Muscle layer of duodenum (tissue), 2 donors: ENCODE results near the gene SERPINC1.
"Not testable (repeated sequence)": the region's sequence is repeated elsewhere in the genome, so short reads cannot be mapped to it uniquely, and the experiment has no call there.

Source experiments
- H3K27ac ChIP-seq: one replicate; pipeline ENCODE4 v1.7.0; 2013; ENCODE audit warnings: mild to moderate bottlenecking, low read length
- H3K27me3 ChIP-seq: one replicate; pipeline ENCODE4 v1.7.0; 2013; ENCODE audit warnings: low read depth, mild to moderate bottlenecking, control low read depth, low read length
- H3K36me3 ChIP-seq, 2 donors: one replicate each; pipeline ENCODE4 v1.7.0; 2013; ENCODE audit warnings: low read length in 2 of 2, control low read depth in 1 of 2, mild to moderate bottlenecking in 1 of 2; ENCODE audit not compliant: insufficient read depth in 2 of 2, control insufficient read depth in 1 of 2
- H3K4me1 ChIP-seq, 2 donors: one replicate each; pipeline ENCODE4 v1.7.0; 2013; ENCODE audit warnings: low read length in 2 of 2, mild to moderate bottlenecking in 2 of 2, control low read depth in 1 of 2, moderate library complexity in 1 of 2; ENCODE audit not compliant: insufficient read depth in 2 of 2, control insufficient read depth in 1 of 2
- H3K4me3 ChIP-seq, 2 donors: one replicate each; pipeline ENCODE4 v1.7.0; 2013; ENCODE audit warnings: low read length in 2 of 2, low read depth in 1 of 2, mild to moderate bottlenecking in 1 of 2
- H3K9me3 ChIP-seq, 2 donors: one replicate each; pipeline ENCODE4 v1.7.0; 2013; ENCODE audit warnings: low read length in 2 of 2, control low read depth in 1 of 2, mild to moderate bottlenecking in 1 of 2; ENCODE audit not compliant: control insufficient read depth in 1 of 2
- donor health status: healthy.

SERPINC1 gene

GRCh38 chr1:173917149-173917548, at the start of gene SERPINC1:
SERPINC1 (minus strand) TSS chr1:173917327; CDS start chr1:173917259, 68 bp downstream.
- H3K4me1 ChIP-seq: no peaks in the 10 kb centered on the region
- H3K27ac ChIP-seq: no peak within 1 kb of the TSS
- H3K4me3 ChIP-seq: no peak within 1 kb of the TSS

GRCh38 chr1:173965896-173966295, 48.8 kb upstream of the SERPINC1 start:
- peaks cover 45 to 61% of the 10 kb centered on the region in 2 donors for H3K36me3 ChIP-seq

More at GRCh38 chr1:173917149-173917548, at the start of gene SERPINC1:
- Histone ChIP-seq H3K9me3 (no peaks in the 10 kb centered on the region), H3K27me3 (no peaks in the 10 kb centered on the region), H3K36me3 (no peaks in the 10 kb centered on the region)

GRCh38 chr1:173963477-173963876, 46.4 kb upstream of the SERPINC1 start:
- Histone ChIP-seq H3K27me3 (no peaks in the 10 kb centered on the region), H3K36me3 (peaks cover 49 to 59% of the 10 kb centered on the region in 2 donors), H3K4me3 (no peak overlapping the region), H3K4me1 (no peaks in the 10 kb centered on the region), H3K9me3 (no peaks in the 10 kb centered on the region), H3K27ac (no peak overlapping the region)

More at GRCh38 chr1:173965896-173966295, 48.8 kb upstream of the SERPINC1 start:
- not testable (repeated sequence) for H3K4me1 ChIP-seq, H3K27me3 ChIP-seq, H3K4me3 ChIP-seq, H3K9me3 ChIP-seq, H3K27ac ChIP-seq

GRCh38 chr1:173960625-173961024, 43.5 kb upstream of the SERPINC1 start:
- Histone ChIP-seq H3K36me3 (peaks cover 43 to 51% of the 10 kb centered on the region in 2 donors), H3K9me3 (no peaks in the 10 kb centered on the region), H3K4me3 (no peak overlapping the region), H3K4me1 (no peaks in the 10 kb centered on the region), H3K27ac (no peak overlapping the region), H3K27me3 (no peaks in the 10 kb centered on the region)

DNA sequence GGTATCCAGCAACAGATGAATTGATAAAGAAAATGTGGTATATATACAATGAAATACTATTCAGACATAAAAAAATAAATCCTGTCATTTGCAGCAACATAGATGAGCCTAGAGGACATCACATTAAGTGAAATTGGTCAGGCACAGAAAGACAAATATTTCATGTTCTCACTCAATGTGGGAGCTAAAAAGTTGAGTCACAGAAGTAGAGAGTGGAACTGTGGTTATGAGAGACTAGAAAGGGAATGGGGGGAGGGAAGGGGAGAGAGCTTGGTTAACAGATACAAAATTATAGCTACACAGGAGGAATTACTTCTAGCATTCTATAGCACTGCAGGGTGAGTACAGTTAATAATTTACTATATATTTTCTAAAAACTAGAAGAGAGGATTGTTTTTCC, 37.1 kb upstream of the SERPINC1 start:
- no peaks in the 10 kb centered on the region for H3K4me1 ChIP-seq
- H3K27me3 ChIP-seq: no peaks in the 10 kb centered on the region
- no peak overlapping the region for H3K4me3 ChIP-seq
- H3K27ac ChIP-seq: no peak overlapping the region
- H3K36me3 ChIP-seq: peaks cover 37 to 38% of the 10 kb centered on the region in 2 donors
- no peaks in the 10 kb centered on the region for H3K9me3 ChIP-seq

DNA sequence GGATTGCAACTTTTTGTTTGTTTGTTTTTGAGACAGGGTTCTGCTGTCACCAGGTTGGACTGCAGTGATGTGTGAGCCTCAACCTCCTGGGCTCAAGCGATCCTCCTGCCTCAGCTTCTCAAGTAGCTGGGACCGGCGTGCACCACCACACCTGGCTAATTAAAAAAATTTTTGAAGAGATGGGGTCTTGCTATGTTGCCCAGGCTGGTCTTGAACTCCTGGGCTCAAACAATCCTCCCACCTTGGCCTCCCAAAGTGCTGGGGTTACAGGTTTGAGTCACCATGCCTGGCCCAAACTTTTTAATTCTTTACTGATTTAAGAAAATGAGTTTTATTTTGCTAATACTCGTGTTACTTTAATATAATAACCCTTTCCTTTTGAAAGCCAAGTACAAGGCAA, 31.5 kb upstream of the SERPINC1 start:
- Histone ChIP-seq H3K36me3 (peaks cover 56 to 65% of the 10 kb centered on the region in 2 donors), H3K27ac (no peak overlapping the region), H3K4me1 (no peaks in the 10 kb centered on the region), H3K4me3 (no peak overlapping the region), H3K27me3 (no peaks in the 10 kb centered on the region), H3K9me3 (no peaks in the 10 kb centered on the region)

- no peaks in the 10 kb centered on the region for H3K4me1 ChIP-seq
- H3K36me3 ChIP-seq: peaks cover 52 to 79% of the 10 kb centered on the region in 2 donors
- H3K27me3 ChIP-seq: no peaks in the 10 kb centered on the region
- H3K4me3 ChIP-seq: no peak overlapping the region
- H3K27ac ChIP-seq: no peak overlapping the region
- no peaks in the 10 kb centered on the region for H3K9me3 ChIP-seq
These were observed 29.3 kb upstream of the SERPINC1 start for GRCh38 chr1:173946380-173946921.

- Histone ChIP-seq H3K27me3 (no peaks in the 10 kb centered on the region), H3K4me1 (no peaks in the 10 kb centered on the region), H3K36me3 (peaks cover 31 to 65% of the 10 kb centered on the region in 2 donors), H3K4me3 (no peak overlapping the region), H3K9me3 (no peaks in the 10 kb centered on the region), H3K27ac (no peak overlapping the region)
These were observed 19.9 kb upstream of the SERPINC1 start for GRCh38 chr1:173937062-173937461.

DNA sequence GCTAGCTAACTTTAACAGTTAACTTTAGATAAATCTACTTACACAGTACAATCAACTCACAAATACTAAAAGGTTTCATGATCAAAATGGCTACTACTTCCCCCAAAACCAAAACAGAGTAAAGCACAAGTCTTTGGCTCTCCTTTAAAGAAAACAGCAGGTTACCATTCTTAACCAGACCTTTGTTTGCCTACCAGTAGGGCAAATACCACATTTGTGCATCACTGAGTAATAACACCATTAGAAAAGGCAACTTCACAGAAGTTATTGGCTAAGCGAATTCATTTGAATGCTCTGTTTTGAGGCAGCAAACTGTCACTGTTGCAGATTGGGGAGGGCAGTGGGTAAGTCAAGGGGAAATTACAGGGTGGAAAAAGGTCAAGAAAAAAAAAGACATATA, 17.3 kb upstream of the SERPINC1 start:
- no peak overlapping the region for H3K27ac ChIP-seq
- peaks cover 38 to 44% of the 10 kb centered on the region in 2 donors for H3K36me3 ChIP-seq
- H3K4me3 ChIP-seq: no peak overlapping the region
- H3K27me3 ChIP-seq: no peaks in the 10 kb centered on the region
- no peaks in the 10 kb centered on the region for H3K4me1 ChIP-seq
- no peaks in the 10 kb centered on the region for H3K9me3 ChIP-seq

GRCh38 chr1:173930541-173930940, 13.4 kb upstream of the SERPINC1 start:
- not testable (repeated sequence) for H3K27me3 ChIP-seq, H3K4me3 ChIP-seq, H3K27ac ChIP-seq, H3K4me1 ChIP-seq, H3K9me3 ChIP-seq
- H3K36me3 ChIP-seq: peaks cover 13 to 18% of the 10 kb centered on the region in 2 donors

DNA sequence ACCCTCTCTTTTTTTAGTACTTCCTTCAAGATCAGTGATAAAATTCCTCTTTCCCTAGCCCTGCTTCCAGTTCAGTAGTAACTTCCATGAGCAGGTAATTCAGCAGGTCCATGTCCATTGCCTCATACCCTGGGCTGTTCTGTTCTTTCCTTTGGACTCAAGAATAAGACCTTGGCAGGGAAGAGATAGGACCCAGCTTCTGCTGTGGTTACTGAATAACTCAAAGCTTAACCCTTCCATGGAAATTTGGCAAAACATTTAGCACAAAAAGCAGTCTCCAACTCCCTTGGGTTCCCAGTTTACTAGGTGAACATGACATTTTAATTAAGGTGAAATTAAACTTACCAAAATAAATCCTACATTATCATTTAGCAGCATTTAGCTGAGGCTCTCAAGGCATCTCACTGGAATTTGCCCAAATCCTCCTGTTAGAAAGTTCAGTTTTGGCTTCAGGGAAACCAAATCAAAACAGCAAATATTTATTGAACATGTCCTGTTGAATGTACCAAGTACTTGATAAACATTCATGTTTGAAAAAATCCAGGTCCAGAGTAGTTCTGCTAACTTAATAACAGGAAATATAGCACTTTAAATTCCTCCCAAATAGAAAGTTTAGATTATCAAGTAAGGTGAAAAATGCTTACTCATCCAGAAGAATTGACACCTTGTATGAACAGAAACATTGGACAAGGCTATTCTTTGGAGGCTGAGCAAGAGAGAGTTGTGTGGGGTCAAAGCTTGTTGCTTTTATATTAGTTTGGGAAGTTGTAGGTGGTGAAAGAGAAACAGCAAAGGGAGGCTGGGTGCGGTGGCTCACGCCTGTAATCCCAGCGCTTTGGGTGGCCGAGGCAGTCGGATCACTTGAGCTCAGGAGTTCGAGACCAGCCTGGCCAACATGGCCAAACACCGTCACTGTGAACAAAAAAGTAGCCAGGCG, 8.4 kb upstream of the SERPINC1 start:
- Histone ChIP-seq H3K4me1 (no peaks in the 10 kb centered on the region), H3K36me3 (no peaks in the 10 kb centered on the region), H3K27ac (no peak overlapping the region), H3K27me3 (no peaks in the 10 kb centered on the region), H3K4me3 (no peak overlapping the region), H3K9me3 (no peaks in the 10 kb centered on the region)
